NT2/D1 (cell line): ENCODE measurements around the gene GLTPD2.

Experiments
- SUZ12 ChIP-seq: IDR thresholded peaks from 2 replicates; pipeline ENCODE4 v1.6.1; 2011; ENCODE audit not compliant: insufficient read length, insufficient read depth; ENCODE audit errors: extremely low read depth
- YY1 ChIP-seq: IDR thresholded peaks from 2 replicates; pipeline ENCODE4 v1.6.1; 2011; ENCODE audit not compliant: insufficient read length, insufficient read depth
- ZNF274 ChIP-seq: IDR thresholded peaks from 2 replicates; pipeline ENCODE4 v1.6.1; 2011; ENCODE audit warnings: mild to moderate bottlenecking, low read depth, low read length

DNA sequence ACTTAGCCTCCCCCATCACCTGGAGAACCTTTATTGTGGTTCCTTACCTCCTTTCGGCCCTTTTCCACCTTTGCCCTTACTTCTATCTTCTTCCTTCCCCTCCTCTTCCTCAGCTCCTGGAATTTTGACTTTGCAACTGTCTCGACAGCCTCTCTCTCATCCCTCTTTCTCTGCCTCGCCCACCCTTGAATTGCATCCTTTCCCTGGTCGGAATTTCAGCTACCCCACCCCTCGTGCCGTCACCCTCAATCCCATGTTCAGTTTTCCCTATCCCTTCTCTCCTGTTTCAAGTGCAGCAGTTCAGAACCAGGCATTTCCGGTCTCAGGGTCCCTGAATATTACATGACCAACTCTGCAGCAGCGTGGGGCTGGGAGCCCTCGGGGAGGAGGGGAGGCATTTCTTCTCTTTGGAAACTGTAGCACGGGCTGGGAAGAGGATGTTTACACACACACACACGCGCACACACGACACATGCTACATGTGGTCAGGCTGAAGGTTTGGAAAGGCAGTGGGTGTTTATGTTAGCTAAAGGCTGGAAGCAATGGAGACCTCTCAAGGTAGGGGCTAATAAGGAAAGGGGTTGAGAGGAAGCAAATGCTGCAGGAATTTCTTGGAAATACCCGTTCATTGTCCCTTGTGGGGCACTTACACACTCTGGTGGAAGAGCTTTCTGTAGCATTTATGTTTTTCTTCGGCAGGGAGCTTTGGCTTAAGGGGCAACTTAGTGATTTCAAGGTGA is 45.3 kb downstream of the GLTPD2 start:
- TF ChIP-seq ZNF274 (no peak), YY1 (no peak), SUZ12 (no peak)
